GM23248 (cell line): ENCODE data around the gene STX8.

Source experiments
- EZH2 ChIP-seq: fragments of 200-600 bp; sonication (generic); IDR thresholded peaks from 2 replicates; pipeline ENCODE4 v1.6.1; 2018; ENCODE audit warnings: antibody characterized with exemption, mild to moderate bottlenecking; ENCODE audit not compliant: insufficient read depth, poor library complexity, severe bottlenecking
- EZH2phosphoT487 ChIP-seq: fragments of 200-600 bp; sonication (generic); IDR thresholded peaks from 2 replicates; pipeline ENCODE4 v1.6.1; 2018; ENCODE audit warnings: antibody characterized with exemption, moderate library complexity, mild to moderate bottlenecking, low read depth; ENCODE audit not compliant: insufficient read depth

DNA sequence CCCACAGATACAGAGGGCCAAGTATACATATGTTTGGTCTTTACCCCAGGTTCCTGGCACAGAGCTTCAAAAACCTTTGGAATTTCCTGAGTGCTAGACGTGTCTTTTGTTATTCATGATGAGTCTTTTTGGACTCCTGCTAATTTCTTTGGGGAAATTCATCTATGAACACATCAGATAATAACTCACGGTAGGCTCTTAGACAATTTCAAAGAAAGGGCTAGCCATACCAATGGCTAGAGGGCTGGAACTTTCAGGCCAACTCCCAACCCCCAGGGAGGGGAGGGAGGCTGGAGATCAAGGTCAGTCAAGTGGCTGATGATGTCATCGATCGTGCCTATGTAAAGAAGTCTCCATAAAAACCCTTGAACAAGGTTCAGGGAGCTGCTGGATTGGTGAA lies 101.9 kb downstream of the STX8 start:
- TF ChIP-seq EZH2 (no peak), EZH2phosphoT487 (no peak)
